HL-60 (cell line): ENCODE measurements around the gene SH3PXD2A.
A peak's percentile ranks its signal among the peaks of the same experiment; 100 is the strongest.

ENCODE experiments used
- CTCF ChIP-seq: IDR thresholded peaks from one replicate; pipeline ENCODE4 v1.5.1; 2011; ENCODE audit warnings: low read length, control low read depth, inconsistent platforms; ENCODE audit not compliant: insufficient read depth
- REST ChIP-seq: IDR thresholded peaks from 2 replicates; pipeline ENCODE4 v1.6.1; 2012; ENCODE audit warnings: low read depth; ENCODE audit not compliant: insufficient replicate concordance

GRCh38 chr10:103564776-103565520 lies 290.4 kb downstream of the SH3PXD2A start:
- TF ChIP-seq CTCF (peak; percentile 23), REST (no peak)
